HepG2 (cell line): ENCODE measurements around the gene PHF13. TPM values are rescaled to one million over a fixed set of nuclear protein-coding genes. Genes with fewer than 3 reads are reported as not detected.

Experiments
- ELF4 ChIP-seq: sonication (generic); formaldehyde crosslinking; IDR thresholded peaks from 2 replicates; pipeline ENCODE4 v1.5.0; 2020; ENCODE audit warnings: missing genetic modification reagents, mild to moderate bottlenecking, moderate library complexity, borderline replicate concordance
- FOXA3 ChIP-seq: IDR thresholded peaks from 2 replicates; pipeline ENCODE4 v1.6.1; 2016; ENCODE audit warnings: missing genetic modification reagents, missing compliant biosample characterization
- HNRNPUL1 ChIP-seq: fragments of 200-400 bp; formaldehyde crosslinking; IDR thresholded peaks from 2 replicates; pipeline ENCODE4 v1.6.1; 2017; ENCODE audit warnings: low read depth, mild to moderate bottlenecking, low read length, moderate library complexity
- JDP2 ChIP-seq: sonication (generic); formaldehyde crosslinking; IDR thresholded peaks from 2 replicates; pipeline ENCODE4 v1.8.1; 2022; ENCODE audit warnings: missing genetic modification reagents, borderline replicate concordance
- NFYC ChIP-seq: IDR thresholded peaks from 2 replicates; pipeline ENCODE4 v1.6.1; 2016; ENCODE audit warnings: missing genetic modification reagents, missing compliant biosample characterization
- PHF5A ChIP-seq: IDR thresholded peaks from one replicate; pipeline ENCODE4 v1.6.1; 2018; ENCODE audit warnings: low read depth, missing genetic modification reagents; ENCODE audit not compliant: unreplicated experiment
- PRDM4 ChIP-seq: sonication (generic); formaldehyde crosslinking; IDR thresholded peaks from 2 replicates; pipeline ENCODE4 v1.9.0; 2021; ENCODE audit warnings: missing genetic modification reagents, borderline replicate concordance
- RORA ChIP-seq: sonication (generic); formaldehyde crosslinking; IDR thresholded peaks from 2 replicates; pipeline ENCODE4 v1.5.0; 2020; ENCODE audit warnings: mild to moderate bottlenecking, missing genetic modification reagents, moderate library complexity
- SIN3A ChIP-seq: IDR thresholded peaks from 2 replicates; pipeline ENCODE4 v1.6.1; 2011; ENCODE audit warnings: low read depth, mild to moderate bottlenecking, control low read depth, low read length, borderline replicate concordance
- STAT6 ChIP-seq: sonication (generic); formaldehyde crosslinking; IDR thresholded peaks from 2 replicates; pipeline ENCODE4 v1.4.0; 2020; ENCODE audit warnings: missing genetic modification reagents, mild to moderate bottlenecking, borderline replicate concordance
- TBL1XR1 ChIP-seq: fragments of 150-350 bp; IDR thresholded peaks from 2 replicates; pipeline ENCODE4 v1.6.1; 2014; ENCODE audit warnings: borderline replicate concordance, low read length; ENCODE audit not compliant: partially characterized antibody
- TGIF2 ChIP-seq: IDR thresholded peaks from 2 replicates; pipeline ENCODE4 v1.6.1; 2016; ENCODE audit warnings: control low read depth, missing compliant biosample characterization
- ZNF230 ChIP-seq: sonication (generic); formaldehyde crosslinking; IDR thresholded peaks from 2 replicates; pipeline ENCODE4 v1.4.0; 2020; ENCODE audit warnings: mild to moderate bottlenecking, missing genetic modification reagents
- ZNF232 ChIP-seq: sonication (generic); formaldehyde crosslinking; IDR thresholded peaks from 2 replicates; pipeline ENCODE4 v1.4.0; 2020; ENCODE audit warnings: missing genetic modification reagents, borderline replicate concordance
- ZNF235 ChIP-seq: sonication (generic); formaldehyde crosslinking; IDR thresholded peaks from 2 replicates; pipeline ENCODE4 v1.8.1; 2023; ENCODE audit warnings: mild to moderate bottlenecking, missing genetic modification reagents, borderline replicate concordance
- ZNF253 ChIP-seq: sonication (generic); formaldehyde crosslinking; IDR thresholded peaks from 2 replicates; pipeline ENCODE4 v1.8.0; 2022; ENCODE audit warnings: mild to moderate bottlenecking, missing genetic modification reagents, borderline replicate concordance
- ZNF292 ChIP-seq: sonication (generic); formaldehyde crosslinking; IDR thresholded peaks from 2 replicates; pipeline ENCODE4 v1.8.1; 2022; ENCODE audit warnings: mild to moderate bottlenecking, low read depth, missing genetic modification reagents, borderline replicate concordance
- ZNF296 ChIP-seq: sonication (generic); formaldehyde crosslinking; conservative IDR thresholded peaks from 2 replicates; pipeline ENCODE4 v1.5.0; 2020; ENCODE audit warnings: mild to moderate bottlenecking, missing genetic modification reagents
- ZNF44 ChIP-seq: sonication (generic); formaldehyde crosslinking; IDR thresholded peaks from 2 replicates; pipeline ENCODE4 v1.5.1; 2020; ENCODE audit warnings: mild to moderate bottlenecking, missing genetic modification reagents
- ZNF484 ChIP-seq: sonication (generic); formaldehyde crosslinking; IDR thresholded peaks from 2 replicates; pipeline ENCODE4 v1.5.1; 2020; ENCODE audit warnings: mild to moderate bottlenecking, low read depth, missing genetic modification reagents, borderline replicate concordance
- ZNF605 ChIP-seq: sonication (generic); formaldehyde crosslinking; IDR thresholded peaks from 2 replicates; pipeline ENCODE4 v1.8.0; 2022; ENCODE audit warnings: mild to moderate bottlenecking, missing genetic modification reagents
- ZNF780A ChIP-seq: sonication (generic); formaldehyde crosslinking; IDR thresholded peaks from 2 replicates; pipeline ENCODE4 v1.8.0; 2022; ENCODE audit warnings: mild to moderate bottlenecking, missing genetic modification reagents, moderate library complexity
- polyA plus RNA-seq, 8 experiments: library from polyadenylated mRNA; depleted of rRNA in 3 of 8; stranded (reverse) in 7 of 8; unstranded in 1 of 8; fragments of >200 nt; fragmentation: Illumina TruSeq in 4 of 8; extraction: Trizol in 4 of 8; gene quantifications; 2 replicates each; pipeline versions ENCODE4 v1.2.1 to v1.2.3, GENCODE V29; 2011 to 2016; ENCODE audit warnings: low read depth in 4 of 8, missing spikeins in 1 of 8, mixed read lengths in 1 of 8; ENCODE audit not compliant: insufficient read depth in 1 of 8
- total RNA-seq, 5 experiments: library from RNA; depleted of rRNA; stranded (reverse); fragments of >200 nt; fragmentation: Illumina TruSeq; extraction: Trizol; gene quantifications; 2 replicates each; pipeline ENCODE4 v1.2.3, GENCODE V29; 2016; ENCODE audit warnings: low read depth in 1 of 5
- TF ChIP-seq, protein P1 (sequence below): sonication (generic); formaldehyde crosslinking; IDR thresholded peaks from 2 replicates; pipeline ENCODE4 v1.5.0; 2020; ENCODE audit warnings: missing genetic modification reagents

Gene PHF13
- total and polyA plus RNA-seq, 2 of the 13 experiments (the other 11 are each of a cell fraction or from before 2014, with no cell fraction given), result 4.7 to 7.4 TPM

- TF ChIP-seq STAT6 (CRISPR knock-in tag) (no peak), PHF5A (CRISPR knock-in tag) (no peak), JDP2 (CRISPR knock-in tag) (no peak), ZNF605 (CRISPR knock-in tag) (no peak), NFYC (no peak), RORA (CRISPR knock-in tag) (no peak), TBL1XR1 (no peak), ZNF230 (CRISPR knock-in tag) (no peak), ZNF780A (no peak), ZNF296 (CRISPR knock-in tag) (no peak), ZNF292 (CRISPR knock-in tag) (no peak), ZNF253 (CRISPR knock-in tag) (no peak), TGIF2 (CRISPR knock-in tag) (no peak), PRDM4 (CRISPR knock-in tag) (no peak), HNRNPUL1 (no peak), ZNF44 (no peak), ZNF232 (CRISPR knock-in tag) (no peak), ELF4 (CRISPR knock-in tag) (no peak), SIN3A (peak; percentile 56; the same call in 1 of the 2 replicates), FOXA3 (CRISPR knock-in tag) (no peak), ZNF235 (CRISPR knock-in tag) (no peak), ZNF484 (no peak)
- TF ChIP-seq, protein P1, sequence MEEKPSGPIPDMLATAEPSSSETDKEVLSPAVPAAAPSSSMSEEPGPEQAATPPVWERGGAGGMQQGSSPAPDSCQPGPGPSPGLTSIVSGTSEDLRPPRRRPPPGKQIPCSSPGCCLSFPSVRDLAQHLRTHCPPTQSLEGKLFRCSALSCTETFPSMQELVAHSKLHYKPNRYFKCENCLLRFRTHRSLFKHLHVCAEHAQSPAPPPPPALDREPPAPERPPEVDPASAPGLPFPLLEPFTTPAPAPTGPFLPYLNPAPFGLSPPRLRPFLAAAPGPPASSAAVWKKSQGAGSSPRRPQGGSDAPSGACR (CRISPR knock-in tag), result no peak
Observed at GRCh38 chr1:6624710-6625583, 11.4 kb downstream of the PHF13 start, which contains the start of gene THAP3 (continued).
